ENCODE data around the gene MYL10. TPM values are rescaled to one million over a fixed set of nuclear protein-coding genes. Genes with fewer than 3 reads are reported as not detected.
"Not testable (repeated sequence)": the region's sequence is repeated elsewhere in the genome, so short reads cannot be mapped to it uniquely, and the experiment has no call there.

Gene MYL10
- total RNA-seq, 2 experiments from 2014 or later, result not detected

DNA sequence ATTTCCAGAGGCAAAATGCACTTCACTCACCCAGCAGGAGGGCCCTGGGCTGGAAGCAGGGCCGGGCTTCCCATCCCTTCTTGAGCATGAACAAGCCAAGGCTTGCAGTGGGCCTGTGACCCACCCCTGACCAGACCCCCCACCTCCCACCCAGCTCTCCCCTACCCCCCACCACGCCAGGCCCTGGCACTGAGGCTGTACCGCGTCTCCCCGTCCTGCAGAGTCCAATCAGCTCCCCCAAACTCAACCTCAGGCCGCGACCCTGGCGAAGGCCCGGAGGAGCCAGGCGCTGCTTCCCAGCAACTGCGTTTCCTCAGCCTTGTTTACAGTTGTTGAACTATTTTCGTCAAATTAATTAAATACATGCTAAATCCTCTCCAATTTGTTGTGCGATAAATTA lies 16.9 kb upstream of the MYL10 start:
- Mint-ChIP-seq H3K4me1 (ENCODE audit: low read depth) (no peaks in the 10 kb centered on the region), H3K27me3 (ENCODE audit: low read depth) (no peaks in the 10 kb centered on the region), H3K27ac (no peak overlapping the region), H3K9me3 (ENCODE audit: insufficient read depth) (no peaks in the 10 kb centered on the region), H3K36me3 (ENCODE audit: low read depth) (no peaks in the 10 kb centered on the region), H3K4me3 (no peak overlapping the region)
- no peak for ATAC-seq
- DNase-seq, result no peak
- ChIA-PET POLR2A (no interaction called here), CTCF (no interaction called here)

DNA sequence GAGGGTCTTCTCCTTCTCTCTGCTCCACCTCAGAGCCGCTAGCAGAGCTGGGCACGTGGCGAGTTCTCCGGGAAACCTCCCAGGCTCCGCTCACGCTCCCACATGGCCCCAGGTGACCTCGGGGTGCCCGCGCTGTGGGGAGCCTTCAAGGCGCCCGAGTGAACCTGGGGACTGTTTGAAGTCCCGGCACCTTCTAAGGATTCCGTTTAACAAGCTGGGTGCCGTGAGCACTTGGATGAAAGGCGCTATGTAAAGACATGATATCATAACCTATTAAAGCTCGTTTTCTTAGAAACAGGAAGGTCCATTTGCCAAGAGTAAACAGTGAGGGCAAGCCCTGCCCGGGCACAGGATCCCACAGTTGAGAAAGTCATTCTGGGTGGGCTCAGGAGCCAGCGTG lies 15.8 kb upstream of the MYL10 start:
- ChIA-PET CTCF (no interaction called here), POLR2A (no interaction called here)
- Mint-ChIP-seq H3K4me3 (no peak overlapping the region), H3K36me3 (ENCODE audit: low read depth) (no peaks in the 10 kb centered on the region), H3K27ac (no peak overlapping the region), H3K4me1 (ENCODE audit: low read depth) (no peaks in the 10 kb centered on the region), H3K27me3 (ENCODE audit: low read depth) (no peaks in the 10 kb centered on the region), H3K9me3 (ENCODE audit: insufficient read depth) (no peaks in the 10 kb centered on the region)
- DNase-seq, result no peak
- no peak for ATAC-seq

DNA sequence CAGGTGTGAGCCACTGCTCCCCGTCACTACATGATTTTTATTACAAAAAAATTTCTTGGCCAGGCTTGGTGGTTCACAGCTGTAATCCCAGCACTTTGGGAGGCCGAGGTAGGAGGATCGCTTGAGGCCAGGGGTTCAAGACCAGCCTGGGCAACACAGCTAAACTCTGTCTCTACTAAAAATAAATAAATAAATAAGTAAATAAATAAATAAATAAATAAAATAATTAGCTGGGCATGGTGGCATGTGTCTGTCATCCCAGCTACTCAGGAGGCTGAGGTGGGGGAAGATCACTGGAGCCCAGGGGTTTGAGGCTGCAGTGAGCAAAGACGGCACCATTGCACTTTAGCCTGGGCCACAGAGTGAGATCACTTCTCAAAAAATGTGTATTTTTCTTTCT lies 10.0 kb upstream of the MYL10 start:
- H3K36me3 Mint-ChIP-seq (ENCODE audit: low read depth); DNase-seq; H3K4me3 Mint-ChIP-seq; H3K9me3 Mint-ChIP-seq (ENCODE audit: insufficient read depth); CTCF ChIA-PET; H3K27ac Mint-ChIP-seq; H3K4me1 Mint-ChIP-seq (ENCODE audit: low read depth); POLR2A ChIA-PET; ATAC-seq; H3K27me3 Mint-ChIP-seq (ENCODE audit: low read depth): not testable (repeated sequence)

DNA sequence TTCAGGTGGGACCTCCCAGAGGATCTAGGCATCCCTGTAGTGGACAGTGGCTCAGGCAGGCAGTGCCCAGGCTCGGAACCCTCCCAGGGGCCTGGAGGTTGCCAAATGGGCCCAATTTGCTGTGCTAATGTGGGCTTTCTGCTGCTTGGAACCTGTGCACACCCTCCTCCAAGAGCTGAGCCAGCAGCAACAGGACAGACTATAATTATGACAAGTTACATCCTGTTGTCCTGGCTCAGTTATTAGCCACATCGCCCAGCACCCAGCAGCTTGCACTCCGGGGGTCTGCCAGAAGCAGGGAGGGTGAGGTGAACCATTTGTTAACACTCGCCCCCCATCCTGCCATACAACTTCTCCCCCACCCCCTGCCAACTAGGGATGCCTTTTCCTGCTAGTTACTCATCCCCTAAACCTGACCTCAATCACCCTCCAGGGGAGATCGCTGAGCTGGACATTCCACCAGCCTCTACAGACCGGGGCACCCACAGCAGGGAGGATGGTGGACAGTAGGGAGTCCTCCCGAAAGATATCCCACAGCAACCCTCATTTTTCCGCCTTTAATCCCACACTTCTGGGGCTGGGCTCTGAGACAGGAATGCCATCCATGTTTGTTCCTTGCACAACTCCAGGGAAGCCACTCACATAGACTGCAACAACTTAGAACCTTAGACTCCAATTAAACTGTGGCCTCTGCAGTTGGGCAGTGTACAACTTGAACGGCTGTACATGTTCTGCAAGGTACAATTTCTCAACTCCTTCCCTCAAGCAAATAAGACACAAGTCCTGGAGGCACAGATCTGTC lies 7.9 kb upstream of the MYL10 start:
- Mint-ChIP-seq H3K9me3 (ENCODE audit: insufficient read depth) (no peaks in the 10 kb centered on the region), H3K4me1 (ENCODE audit: low read depth) (no peaks in the 10 kb centered on the region), H3K27me3 (ENCODE audit: low read depth) (no peaks in the 10 kb centered on the region), H3K27ac (no peak overlapping the region), H3K4me3 (no peak overlapping the region), H3K36me3 (ENCODE audit: low read depth) (no peaks in the 10 kb centered on the region)
- DNase-seq, result no peak
- ChIA-PET CTCF (interaction anchor here (0.9 kb wide), 1 partner anchor 38 kb away, joined by 3 read pairs; no protein-coding TSS in a partner anchor), POLR2A (no interaction called here)
- no peak for ATAC-seq

DNA sequence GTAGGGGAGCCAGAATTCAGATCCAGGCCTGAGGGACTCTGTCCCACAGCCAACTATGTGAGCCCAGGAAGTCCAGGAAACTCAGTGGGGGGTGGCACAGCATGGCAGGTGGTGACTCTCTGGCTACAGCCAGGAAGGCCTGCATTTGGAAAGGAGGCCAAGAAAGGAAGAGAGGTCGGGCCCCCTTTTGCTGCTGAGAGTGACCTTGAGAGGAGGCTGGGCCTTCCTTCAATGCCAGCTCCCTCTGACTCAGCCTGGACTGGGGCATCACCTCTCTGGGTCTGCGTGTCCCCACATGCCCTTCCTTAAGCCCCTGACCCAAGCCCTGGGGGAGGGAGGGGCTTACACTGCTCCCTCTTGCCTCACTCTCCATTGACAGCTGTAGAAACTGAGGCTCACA lies 6.4 kb upstream of the MYL10 start:
- H3K36me3 Mint-ChIP-seq (ENCODE audit: low read depth), result no peaks in the 10 kb centered on the region
- no peak overlapping the region for H3K4me3 Mint-ChIP-seq
- H3K27me3 Mint-ChIP-seq (ENCODE audit: low read depth), result no peaks in the 10 kb centered on the region
- CTCF ChIA-PET, result no interaction called here
- ATAC-seq (no peak), DNase-seq (no peak)
- no peak overlapping the region for H3K27ac Mint-ChIP-seq
- H3K4me1 Mint-ChIP-seq (ENCODE audit: low read depth), result no peaks in the 10 kb centered on the region
- H3K9me3 Mint-ChIP-seq (ENCODE audit: insufficient read depth), result no peaks in the 10 kb centered on the region
- POLR2A ChIA-PET, result no interaction called here

DNA sequence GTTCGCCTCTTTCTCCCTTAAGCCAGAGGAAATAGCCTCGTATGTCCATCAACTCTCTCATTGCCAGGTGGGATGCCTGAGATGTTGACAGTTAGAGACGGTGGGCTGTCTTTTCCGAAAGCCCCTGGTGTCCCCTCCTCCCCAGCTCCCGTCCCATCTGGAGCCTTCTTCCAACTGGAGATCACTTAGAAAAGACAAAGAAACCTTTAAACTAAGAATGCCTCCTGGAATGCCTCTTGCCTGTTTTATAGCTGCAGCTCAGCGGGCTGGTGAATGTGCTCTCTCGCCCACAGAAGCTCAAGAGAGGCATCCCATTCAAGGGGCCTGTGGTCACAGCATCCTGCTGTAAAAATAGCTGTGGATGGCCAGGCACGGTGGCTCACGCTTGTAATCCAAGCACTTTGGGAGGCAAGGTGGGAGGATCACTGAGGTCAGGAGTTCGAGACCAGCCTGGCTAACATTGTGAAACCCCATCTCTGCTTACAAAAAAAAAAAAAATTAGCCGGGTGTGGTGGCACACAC lies 5.2 kb upstream of the MYL10 start:
- DNase-seq (no peak), ATAC-seq (no peak)
- ChIA-PET POLR2A (no interaction called here), CTCF (no interaction called here)
- H3K4me1 Mint-ChIP-seq (ENCODE audit: low read depth), result no peaks in the 10 kb centered on the region
- H3K27me3 Mint-ChIP-seq (ENCODE audit: low read depth), result no peaks in the 10 kb centered on the region
- H3K9me3 Mint-ChIP-seq (ENCODE audit: insufficient read depth), result no peaks in the 10 kb centered on the region
- H3K27ac Mint-ChIP-seq, result no peak overlapping the region
- H3K36me3 Mint-ChIP-seq (ENCODE audit: low read depth), result no peaks in the 10 kb centered on the region
- no peak overlapping the region for H3K4me3 Mint-ChIP-seq

DNA sequence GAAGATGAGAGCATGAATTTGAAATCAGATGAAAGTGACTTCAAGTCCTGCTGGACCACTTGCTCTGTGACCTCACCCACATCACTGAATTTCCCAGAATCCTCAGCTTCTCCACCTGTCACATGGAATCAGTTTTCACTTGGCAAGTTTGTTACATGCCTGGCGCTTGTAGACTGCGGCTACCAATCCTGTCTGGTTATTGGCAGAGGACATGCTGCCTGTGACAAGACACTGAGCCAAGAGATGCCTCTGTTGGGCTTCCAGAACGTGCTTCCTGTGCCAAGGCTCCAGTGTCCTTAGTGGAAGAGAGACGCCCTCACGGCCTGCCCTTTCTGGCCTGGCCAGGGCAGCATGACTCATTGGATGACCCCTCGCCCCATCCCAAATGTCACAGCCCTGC lies 4.4 kb upstream of the MYL10 start:
- Mint-ChIP-seq H3K9me3 (ENCODE audit: insufficient read depth) (no peaks in the 10 kb centered on the region), H3K27me3 (ENCODE audit: low read depth) (no peaks in the 10 kb centered on the region), H3K4me1 (ENCODE audit: low read depth) (no peaks in the 10 kb centered on the region), H3K27ac (no peak overlapping the region), H3K4me3 (no peak overlapping the region), H3K36me3 (ENCODE audit: low read depth) (no peaks in the 10 kb centered on the region)
- CTCF ChIA-PET, result no interaction called here
- ATAC-seq (no peak), DNase-seq (no peak)
- POLR2A ChIA-PET, result no interaction called here

DNA sequence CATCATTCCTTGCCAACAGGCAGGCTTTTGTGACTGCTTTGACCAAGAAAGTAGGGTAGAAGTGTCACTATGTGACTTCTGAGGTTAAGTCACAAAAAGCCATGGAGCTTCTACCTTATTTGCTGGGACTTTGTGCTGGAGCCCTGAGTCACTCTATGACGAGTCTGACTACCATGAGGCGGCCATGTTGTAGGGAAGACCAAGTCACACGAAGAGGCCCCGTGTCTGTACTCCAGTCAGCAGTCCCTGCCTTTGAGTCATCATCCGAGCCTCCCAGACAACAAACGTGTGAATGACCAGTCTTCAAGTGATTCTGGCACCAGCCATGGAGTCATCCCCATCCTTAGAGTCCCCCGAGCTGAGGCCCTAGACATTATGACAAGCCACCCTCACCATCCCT lies 3.5 kb upstream of the MYL10 start:
- no peaks in the 10 kb centered on the region for H3K9me3 Mint-ChIP-seq (ENCODE audit: insufficient read depth)
- DNase-seq (no peak), ATAC-seq (no peak)
- CTCF ChIA-PET, result no interaction called here
- POLR2A ChIA-PET, result no interaction called here
- no peaks in the 10 kb centered on the region for H3K27me3 Mint-ChIP-seq (ENCODE audit: low read depth)
- no peak overlapping the region for H3K4me3 Mint-ChIP-seq
- no peaks in the 10 kb centered on the region for H3K4me1 Mint-ChIP-seq (ENCODE audit: low read depth)
- no peak overlapping the region for H3K27ac Mint-ChIP-seq
- H3K36me3 Mint-ChIP-seq (ENCODE audit: low read depth), result no peaks in the 10 kb centered on the region

DNA sequence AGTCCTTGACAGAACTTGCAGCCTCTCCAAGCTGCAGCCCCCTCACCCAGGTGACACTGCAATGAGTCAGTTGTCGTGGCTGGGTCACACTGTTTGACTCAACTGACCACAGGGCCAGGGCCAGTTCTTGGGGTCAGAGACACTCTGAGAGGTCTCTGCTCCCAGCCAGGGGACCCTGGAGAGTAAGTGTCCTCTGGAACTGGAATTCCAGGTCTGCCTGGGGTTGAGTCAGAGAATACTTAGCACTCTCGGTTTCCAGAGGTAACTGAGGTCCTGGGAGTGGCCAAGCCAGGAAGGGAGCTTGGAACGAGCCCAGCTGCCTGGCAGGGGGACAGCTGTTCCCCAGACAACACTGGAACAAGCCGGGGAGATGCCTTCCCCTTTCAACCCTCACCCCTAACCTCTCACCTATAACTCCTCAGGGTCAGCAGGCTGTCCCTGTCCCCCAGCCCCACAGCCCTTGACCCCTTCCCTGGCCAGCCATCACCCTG lies 2.2 kb upstream of the MYL10 start:
- no peaks in the 10 kb centered on the region for H3K4me1 Mint-ChIP-seq (ENCODE audit: low read depth)
- ATAC-seq (no peak), DNase-seq (no peak)
- H3K4me3 Mint-ChIP-seq, result no peak overlapping the region
- H3K36me3 Mint-ChIP-seq (ENCODE audit: low read depth), result no peaks in the 10 kb centered on the region
- no peaks in the 10 kb centered on the region for H3K9me3 Mint-ChIP-seq (ENCODE audit: insufficient read depth)
- no peak overlapping the region for H3K27ac Mint-ChIP-seq
- no peaks in the 10 kb centered on the region for H3K27me3 Mint-ChIP-seq (ENCODE audit: low read depth)
- ChIA-PET POLR2A (no interaction called here), CTCF (no interaction called here)

DNA sequence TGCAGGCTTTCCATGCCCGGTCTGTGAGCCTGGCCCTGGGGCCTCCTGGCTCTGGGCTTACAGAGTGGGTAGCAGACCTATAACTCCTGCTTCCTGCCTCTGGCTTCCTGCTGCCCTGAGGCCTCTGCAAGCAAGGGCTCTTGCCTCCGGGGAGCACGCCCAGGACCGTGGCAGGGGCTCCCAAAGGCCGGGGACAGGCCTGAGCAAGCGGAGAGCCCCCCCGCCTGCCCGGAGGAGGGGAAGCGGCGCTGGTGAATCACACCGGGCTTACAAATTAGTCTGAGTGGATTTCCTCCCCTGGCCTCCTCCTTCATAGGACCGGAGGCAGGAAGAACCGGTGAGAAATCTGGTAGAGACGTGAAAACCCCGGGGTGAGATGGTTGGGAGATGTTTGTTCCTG lies 1.5 kb upstream of the MYL10 start:
- no peaks in the 10 kb centered on the region for H3K9me3 Mint-ChIP-seq (ENCODE audit: insufficient read depth)
- ATAC-seq (no peak), DNase-seq (no peak)
- ChIA-PET POLR2A (no interaction called here), CTCF (no interaction called here)
- peaks cover 2% of the 10 kb centered on the region for H3K27me3 Mint-ChIP-seq (ENCODE audit: low read depth)
- no peaks in the 10 kb centered on the region for H3K4me1 Mint-ChIP-seq (ENCODE audit: low read depth)
- no peak overlapping the region for H3K4me3 Mint-ChIP-seq
- H3K36me3 Mint-ChIP-seq (ENCODE audit: low read depth), result no peaks in the 10 kb centered on the region
- H3K27ac Mint-ChIP-seq, result no peak overlapping the region

DNA sequence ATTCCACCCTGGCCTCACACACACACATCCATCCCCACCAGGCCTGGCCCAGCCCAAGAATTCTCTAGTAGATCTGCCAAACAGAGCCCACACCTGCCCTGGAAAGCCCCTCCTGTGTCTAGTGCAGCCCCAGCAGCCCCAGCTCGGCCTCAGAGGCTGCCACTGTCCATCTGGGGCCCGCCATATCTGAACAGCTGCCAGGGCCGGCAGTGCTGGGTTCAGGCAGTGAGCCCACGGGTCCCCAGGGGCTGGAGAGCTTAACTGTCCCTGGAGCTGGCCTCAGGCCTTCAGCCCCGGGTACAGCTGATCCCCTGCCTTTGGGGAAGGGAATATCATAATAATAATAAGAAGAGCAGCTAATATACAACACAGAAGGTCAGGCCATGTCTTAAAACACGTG lies 574 bp downstream of the MYL10 start:
- peaks cover 8% of the 10 kb centered on the region for H3K27me3 Mint-ChIP-seq (ENCODE audit: low read depth)
- no peaks in the 10 kb centered on the region for H3K36me3 Mint-ChIP-seq (ENCODE audit: low read depth)
- H3K9me3 Mint-ChIP-seq (ENCODE audit: insufficient read depth), result no peaks in the 10 kb centered on the region
- DNase-seq, result no peak
- no peak for ATAC-seq
- H3K27ac Mint-ChIP-seq, result no peak overlapping the region
- POLR2A ChIA-PET, result no interaction called here
- H3K4me1 Mint-ChIP-seq (ENCODE audit: low read depth), result no peaks in the 10 kb centered on the region
- CTCF ChIA-PET, result no interaction called here
- no peak overlapping the region for H3K4me3 Mint-ChIP-seq

DNA sequence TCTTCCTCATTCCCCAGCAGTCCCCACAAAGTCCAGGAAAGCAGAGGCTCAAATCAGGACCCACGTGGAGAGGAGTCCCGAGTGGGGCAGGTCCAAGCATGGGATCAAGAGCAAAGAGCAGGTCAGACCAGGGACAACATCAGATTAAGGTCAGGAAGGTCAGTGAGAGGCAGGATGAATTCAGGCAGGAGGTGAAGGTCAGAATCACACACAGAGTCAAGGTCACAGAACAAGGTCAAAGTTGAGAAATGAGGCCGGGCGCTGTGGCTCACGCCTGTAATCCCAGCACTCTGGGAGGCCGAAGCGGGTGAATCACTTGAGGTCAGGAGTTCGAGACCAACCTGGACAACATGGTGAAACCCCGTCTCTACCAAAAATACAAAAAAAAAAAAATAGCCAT lies 2.3 kb downstream of the MYL10 start:
- ATAC-seq (no peak), DNase-seq (no peak)
- POLR2A ChIA-PET, result no interaction called here
- no peak overlapping the region for H3K4me3 Mint-ChIP-seq
- H3K27me3 Mint-ChIP-seq (ENCODE audit: low read depth), result peaks cover 8% of the 10 kb centered on the region
- H3K36me3 Mint-ChIP-seq (ENCODE audit: low read depth), result no peaks in the 10 kb centered on the region
- CTCF ChIA-PET, result no interaction called here
- H3K27ac Mint-ChIP-seq, result no peak overlapping the region
- no peaks in the 10 kb centered on the region for H3K9me3 Mint-ChIP-seq (ENCODE audit: insufficient read depth)
- H3K4me1 Mint-ChIP-seq (ENCODE audit: low read depth), result no peaks in the 10 kb centered on the region

DNA sequence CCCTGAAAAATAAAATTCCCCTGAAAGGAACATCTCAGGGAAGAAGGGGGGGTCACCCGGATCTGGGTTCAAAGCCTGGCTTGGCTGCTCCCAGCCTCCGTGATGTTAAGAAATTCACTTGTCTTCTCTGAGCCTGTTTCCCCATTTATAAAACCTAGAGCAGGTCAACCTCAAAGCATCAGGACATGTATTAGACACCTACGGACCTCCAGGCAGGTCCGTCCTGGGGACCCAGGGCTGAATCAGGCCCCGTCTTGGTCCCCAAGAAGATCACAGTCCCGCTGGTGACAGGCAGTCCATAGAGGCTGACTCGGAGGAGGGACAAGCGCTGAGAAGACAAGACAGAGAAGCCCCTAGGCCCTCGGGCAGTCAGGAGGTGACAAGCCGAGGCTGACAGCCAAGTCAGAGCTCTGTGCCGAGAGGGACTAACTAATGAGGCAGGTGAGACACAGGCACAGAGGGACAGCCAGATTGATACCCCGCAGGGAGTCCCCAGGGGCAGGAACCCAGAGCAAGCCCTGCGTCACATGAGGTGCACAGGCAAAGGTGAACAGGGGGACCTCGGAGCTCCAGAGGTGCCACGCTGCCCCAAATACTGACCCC lies 2.9 kb downstream of the MYL10 start:
- H3K27ac Mint-ChIP-seq, result no peak overlapping the region
- POLR2A ChIA-PET, result no interaction called here
- H3K9me3 Mint-ChIP-seq (ENCODE audit: insufficient read depth), result no peaks in the 10 kb centered on the region
- DNase-seq, result no peak
- H3K36me3 Mint-ChIP-seq (ENCODE audit: low read depth), result no peaks in the 10 kb centered on the region
- peaks cover 8% of the 10 kb centered on the region for H3K27me3 Mint-ChIP-seq (ENCODE audit: low read depth)
- no peak overlapping the region for H3K4me3 Mint-ChIP-seq
- ATAC-seq, result no peak
- CTCF ChIA-PET, result no interaction called here
- no peaks in the 10 kb centered on the region for H3K4me1 Mint-ChIP-seq (ENCODE audit: low read depth)
